DLD1 (cell line): Measurements from ENCODE around the gene MTMR1.

Experiments used
- in situ Hi-C: cut with HindIII; loops from 2 replicates; pipeline ENCODE4 v1.10.0; 2017; ENCODE audit warnings: low sequenced_read_pairs

MTMR1 gene

GRCh38 chrX:150761819-150762216, 68.6 kb downstream of the MTMR1 start:
- in situ Hi-C loops, result no loop called here

GRCh38 chrX:150762258-150763165, 69.3 kb downstream of the MTMR1 start:
- in situ Hi-C loops, result no loop called here

GRCh38 chrX:150763303-150763797, 70.2 kb downstream of the MTMR1 start:
- in situ Hi-C loops, result no loop called here

GRCh38 chrX:150763810-150764209, 70.6 kb downstream of the MTMR1 start:
- in situ Hi-C loops, result no loop called here

- in situ Hi-C loops, result no loop called here
Measured at GRCh38 chrX:150765237-150765636, 72.0 kb downstream of the MTMR1 start.

- in situ Hi-C loops, result no loop called here
Measured at GRCh38 chrX:150765782-150766350, 72.7 kb downstream of the MTMR1 start.

GRCh38 chrX:150766351-150767044, 73.3 kb downstream of the MTMR1 start:
- in situ Hi-C loops, result no loop called here

GRCh38 chrX:150767045-150767395, 73.8 kb downstream of the MTMR1 start:
- in situ Hi-C loops, result no loop called here

GRCh38 chrX:150767475-150768131, 74.4 kb downstream of the MTMR1 start:
- in situ Hi-C loops, result no loop called here

GRCh38 chrX:150768132-150768485, 74.9 kb downstream of the MTMR1 start:
- in situ Hi-C loops, result no loop called here

GRCh38 chrX:150768580-150769190, 75.5 kb downstream of the MTMR1 start:
- in situ Hi-C loops, result no loop called here

GRCh38 chrX:150769408-150769807, 76.2 kb downstream of the MTMR1 start:
- in situ Hi-C loops, result no loop called here

GRCh38 chrX:150770623-150771022, 77.4 kb downstream of the MTMR1 start:
- in situ Hi-C loops, result no loop called here

GRCh38 chrX:150771116-150771515, 77.9 kb downstream of the MTMR1 start:
- in situ Hi-C loops, result no loop called here

GRCh38 chrX:150772150-150772970, 79.2 kb downstream of the MTMR1 start:
- in situ Hi-C loops, result no loop called here

- in situ Hi-C loops, result no loop called here
Measured at GRCh38 chrX:150773117-150773516, 79.9 kb downstream of the MTMR1 start.

- in situ Hi-C loops, result no loop called here
Measured at GRCh38 chrX:150773634-150774033, 80.4 kb downstream of the MTMR1 start.

GRCh38 chrX:150774798-150775568, 81.8 kb downstream of the MTMR1 start:
- in situ Hi-C loops, result no loop called here
